Tibial nerve (tissue), 4 donors: Measurements from ENCODE around the gene HLTF. TPM values are rescaled to one million over a fixed set of nuclear protein-coding genes. Genes with fewer than 3 reads are reported as not detected.
"Not testable (repeated sequence)": the region's sequence is repeated elsewhere in the genome, so short reads cannot be mapped to it uniquely, and the experiment has no call there.

Experiments
- DNase-seq, 2 donors: peaks; one replicate each; pipeline ENCODE4 v3.0.0-alpha.2; 2019; ENCODE audit warnings: low spot score in 2 of 2
- H3K27ac ChIP-seq, 4 donors: fragments of 200-600 bp; sonication (generic) in 3 of 4; one replicate each; pipeline ENCODE4 v1.5.1; 2017 to 2019; ENCODE audit warnings: mild to moderate bottlenecking in 1 of 4
- H3K27me3 ChIP-seq, 2 donors: fragments of 200-600 bp; sonication (generic) in 1 of 2; one replicate each; pipeline versions ENCODE4 v1.5.1 to v1.6.0; 2017 to 2019
- H3K36me3 ChIP-seq, 3 donors: fragments of 200-600 bp; sonication (generic); one replicate each; pipeline ENCODE4 v1.5.1; 2018 to 2019
- H3K4me1 ChIP-seq, 4 donors: fragments of 200-600 bp; sonication (generic) in 3 of 4; one replicate each; pipeline ENCODE4 v1.5.1; 2017 to 2019
- H3K4me3 ChIP-seq, 4 donors: fragments of 200-600 bp; sonication (generic) in 3 of 4; one replicate each; pipeline ENCODE4 v1.5.1; 2017 to 2019; ENCODE audit warnings: mild to moderate bottlenecking in 1 of 4, moderate library complexity in 1 of 4
- H3K9me3 ChIP-seq, 4 donors: fragments of 200-600 bp; sonication (generic) in 3 of 4; one replicate each; pipeline ENCODE4 v1.5.1; 2017 to 2019
- EP300 ChIP-seq, 2 donors: sonication (generic); formaldehyde crosslinking; IDR thresholded peaks; one replicate each; pipeline ENCODE4 v1.6.1; 2017; ENCODE audit warnings: antibody characterized with exemption in 2 of 2, mild to moderate bottlenecking in 1 of 2
- POLR2A ChIP-seq, 2 donors: fragments of 450-650 bp; IDR thresholded peaks; one replicate each; pipeline ENCODE4 v1.6.1; 2017; ENCODE audit warnings: antibody characterized with exemption in 2 of 2, mild to moderate bottlenecking in 2 of 2, moderate library complexity in 2 of 2
- WGBS, 2 donors: methylation state at CpG; one replicate each; pipeline ENCODE4 v1.1.5; 2018; 5-methylcytosine and 5-hydroxymethylcytosine counted together
- small RNA-seq: library from RNA; depleted of rRNA; stranded (forward); fragments of <200 nt; gene quantifications from one replicate; pipeline ENCODE3, GENCODE V24; 2016
- total RNA-seq, 4 donors: library from RNA; depleted of rRNA; stranded (reverse); fragments of >200 nt; gene quantifications; one replicate each; pipeline ENCODE4 v1.1.0, GENCODE V29; 2016
- TF ChIP-seq, protein P1 (sequence below), 5 experiments: fragments of 200-600 bp in 3 of 5; fragments of 450-650 bp in 2 of 5; sonication (generic) in 3 of 5; IDR thresholded peaks; one replicate each; pipeline ENCODE4 v1.5.1; 2016 to 2019; ENCODE audit warnings: antibody characterized with exemption in 5 of 5, mild to moderate bottlenecking in 3 of 5, moderate library complexity in 2 of 5

Gene HLTF
- total RNA-seq, 4 donors from 2014 or later: 16.9 to 28.2 (median 25.5) TPM

DNA sequence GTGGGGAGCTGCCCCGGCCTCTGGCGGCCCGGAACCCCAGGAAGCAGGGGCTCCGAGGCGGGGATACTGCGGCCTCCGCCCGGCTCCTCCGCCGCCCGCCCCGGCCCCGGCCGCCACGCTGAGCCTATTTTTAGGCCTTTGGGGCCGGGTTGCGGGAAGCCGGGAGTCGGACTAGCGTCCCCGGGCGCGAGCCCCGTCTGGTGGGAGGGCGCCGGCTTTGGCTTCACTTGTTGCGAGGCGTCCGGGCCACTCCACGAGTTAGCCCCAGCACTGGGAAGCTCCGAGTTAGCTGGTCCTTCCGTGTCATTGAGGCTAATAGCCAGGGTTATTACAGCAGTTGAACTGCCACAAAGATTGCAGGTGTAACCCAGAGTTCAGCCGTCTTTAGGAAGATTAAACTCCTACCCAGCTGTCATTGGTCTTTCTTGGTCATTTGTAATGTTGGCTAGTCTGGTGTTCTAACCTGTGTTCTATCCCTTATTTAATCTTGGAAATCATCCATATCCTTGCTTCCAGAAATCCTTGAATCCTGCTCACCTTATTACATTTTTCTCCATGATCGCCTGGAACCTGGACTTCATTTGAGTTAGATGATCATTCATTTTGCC lies 94.2 kb downstream of the HLTF start:
- WGBS, 2 donors: 4 to 8% methylated on average over 16 to 24 of the region's 34 CpGs
- no peaks in the 10 kb centered on the region for H3K9me3 ChIP-seq
- H3K27me3 ChIP-seq: no peaks in the 10 kb centered on the region
- H3K36me3 ChIP-seq: peaks cover 0 to 32% (median 0%) of the 10 kb centered on the region in 3 donors
- peak in 1 of 2 donors; percentile 16 for DNase-seq
- H3K4me3 ChIP-seq: peak overlapping the region; percentile 85 to 97 (median 88)
- H3K27ac ChIP-seq: peak overlapping the region; percentile 92 to 97 (median 96)
- peaks cover 0 to 24% (median 10%) of the 10 kb centered on the region in 4 donors for H3K4me1 ChIP-seq
- TF ChIP-seq, protein P1, sequence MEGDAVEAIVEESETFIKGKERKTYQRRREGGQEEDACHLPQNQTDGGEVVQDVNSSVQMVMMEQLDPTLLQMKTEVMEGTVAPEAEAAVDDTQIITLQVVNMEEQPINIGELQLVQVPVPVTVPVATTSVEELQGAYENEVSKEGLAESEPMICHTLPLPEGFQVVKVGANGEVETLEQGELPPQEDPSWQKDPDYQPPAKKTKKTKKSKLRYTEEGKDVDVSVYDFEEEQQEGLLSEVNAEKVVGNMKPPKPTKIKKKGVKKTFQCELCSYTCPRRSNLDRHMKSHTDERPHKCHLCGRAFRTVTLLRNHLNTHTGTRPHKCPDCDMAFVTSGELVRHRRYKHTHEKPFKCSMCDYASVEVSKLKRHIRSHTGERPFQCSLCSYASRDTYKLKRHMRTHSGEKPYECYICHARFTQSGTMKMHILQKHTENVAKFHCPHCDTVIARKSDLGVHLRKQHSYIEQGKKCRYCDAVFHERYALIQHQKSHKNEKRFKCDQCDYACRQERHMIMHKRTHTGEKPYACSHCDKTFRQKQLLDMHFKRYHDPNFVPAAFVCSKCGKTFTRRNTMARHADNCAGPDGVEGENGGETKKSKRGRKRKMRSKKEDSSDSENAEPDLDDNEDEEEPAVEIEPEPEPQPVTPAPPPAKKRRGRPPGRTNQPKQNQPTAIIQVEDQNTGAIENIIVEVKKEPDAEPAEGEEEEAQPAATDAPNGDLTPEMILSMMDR (IDR thresholded peaks at IDR 0.05): no peak
- TF ChIP-seq POLR2A (IDR thresholded peaks at IDR 0.05): no peak

DNA sequence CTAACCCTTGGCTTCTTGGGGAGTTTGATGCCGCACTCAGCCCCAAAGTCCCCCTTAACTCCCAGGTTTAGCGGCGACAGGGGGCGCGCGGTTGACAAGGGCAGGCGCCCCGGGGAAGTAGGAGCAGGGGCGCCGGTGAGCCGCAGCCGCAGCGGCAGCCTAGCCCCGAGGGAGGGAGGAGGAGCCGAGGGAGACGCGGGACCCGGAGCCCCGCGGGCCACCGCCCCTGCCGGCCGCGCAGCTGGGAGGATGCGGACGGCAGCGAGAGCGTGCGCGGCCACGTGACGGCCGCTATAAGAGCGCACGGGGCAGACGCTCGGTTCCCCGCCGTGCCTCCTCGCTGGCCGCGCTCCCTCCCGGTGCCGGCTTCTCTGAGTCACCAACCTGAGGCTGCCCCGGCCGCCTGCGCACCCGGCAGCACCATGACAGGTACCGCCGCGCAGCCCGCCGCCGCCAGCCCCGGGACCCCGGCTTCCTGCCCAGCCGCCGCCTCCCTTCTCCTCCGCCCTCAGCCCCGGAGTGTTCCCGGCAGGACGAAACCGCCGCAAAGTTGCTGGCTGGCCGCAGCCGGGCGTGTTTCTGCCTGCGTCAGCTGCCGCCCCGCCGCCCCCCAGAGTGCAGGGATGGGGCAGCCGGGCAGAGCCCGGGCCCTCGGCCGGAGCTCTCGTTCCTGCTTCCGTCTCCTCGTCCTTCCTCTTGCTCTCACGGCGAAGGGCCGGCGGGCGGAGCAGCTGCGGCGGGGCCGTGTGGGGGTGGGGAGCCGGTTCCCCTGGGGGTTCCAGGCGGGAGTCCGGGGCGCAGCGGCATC lies 94.9 kb downstream of the HLTF start, which contains the start of gene GYG1:
Gene GYG1, plus strand, starts transcription at position 322 of the 808 bp plus-strand sequence. Its CDS starts 101 bp downstream, at position 423.
- peaks cover 0 to 24% (median 10%) of the 10 kb centered on the region in 4 donors for H3K4me1 ChIP-seq
- 0 to 1% methylated on average over 30 to 36 of the region's 91 CpGs for WGBS, 2 donors
- TF ChIP-seq EP300 (IDR thresholded peaks at IDR 0.05) (peak in 1 of 2 donors; percentile 88), POLR2A (IDR thresholded peaks at IDR 0.05) (peak; percentile 64 to 84)
- TF ChIP-seq, protein P1 (IDR thresholded peaks at IDR 0.05): peak in 4 of 5 experiments; percentile 21 to 56 (median 42)
- H3K27ac ChIP-seq: peak within 1 kb of the TSS; percentile 92 to 97 (median 96)
- H3K27me3 ChIP-seq: no peaks in the 10 kb centered on the region
- peak; percentile 47 to 52 for DNase-seq
- H3K36me3 ChIP-seq: peaks cover 0 to 25% (median 0%) of the 10 kb centered on the region in 3 donors
- H3K4me3 ChIP-seq: peak within 1 kb of the TSS; percentile 85 to 97 (median 88)
- H3K9me3 ChIP-seq: no peaks in the 10 kb centered on the region

DNA sequence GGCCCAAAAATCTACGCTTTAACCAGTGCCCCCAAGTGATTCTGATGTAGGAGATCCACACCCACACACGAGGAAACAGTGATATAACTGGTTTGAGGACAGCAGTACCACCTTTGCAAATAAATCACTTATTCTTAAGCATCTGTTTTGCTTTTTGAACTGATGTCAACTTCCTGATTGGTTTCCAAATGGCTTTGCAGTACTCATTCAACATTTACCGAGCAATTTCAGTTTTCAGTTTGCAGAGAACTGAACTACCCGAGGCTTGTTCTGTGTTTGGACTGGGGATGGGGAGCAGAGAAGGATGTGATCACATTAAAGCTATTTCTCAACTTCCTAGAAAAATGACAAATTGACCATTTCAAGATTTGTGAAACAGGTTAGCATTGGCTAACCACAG lies 96.1 kb downstream of the HLTF start:
- TF ChIP-seq POLR2A (IDR thresholded peaks at IDR 0.05) (no peak), EP300 (IDR thresholded peaks at IDR 0.05) (no peak)
- TF ChIP-seq, protein P1 (IDR thresholded peaks at IDR 0.05): no peak
- no peaks in the 10 kb centered on the region for H3K27me3 ChIP-seq
- peak overlapping the region in 3 of 4 donors; percentile 95 to 97 (median 96) for H3K27ac ChIP-seq
- DNase-seq: no peak
- H3K36me3 ChIP-seq: peaks cover 0 to 14% (median 0%) of the 10 kb centered on the region in 3 donors
- no peak overlapping the region for H3K4me3 ChIP-seq
- peaks cover 0 to 24% (median 10%) of the 10 kb centered on the region in 4 donors for H3K4me1 ChIP-seq
- 63 to 70% methylated on average over 4 of the region's 4 CpGs for WGBS, 2 donors
- no peaks in the 10 kb centered on the region for H3K9me3 ChIP-seq

GRCh38 chr3:148987551-148987950 lies 98.8 kb downstream of the HLTF start:
- H3K36me3 ChIP-seq, H3K27ac ChIP-seq, H3K27me3 ChIP-seq, DNase-seq, H3K4me3 ChIP-seq, H3K9me3 ChIP-seq: not testable (repeated sequence)
- H3K4me1 ChIP-seq: peaks cover 0 to 14% (median 4%) of the 10 kb centered on the region in 4 donors
- 96 to 97% methylated on average over 29 of the region's 29 CpGs for WGBS, 2 donors

DNA sequence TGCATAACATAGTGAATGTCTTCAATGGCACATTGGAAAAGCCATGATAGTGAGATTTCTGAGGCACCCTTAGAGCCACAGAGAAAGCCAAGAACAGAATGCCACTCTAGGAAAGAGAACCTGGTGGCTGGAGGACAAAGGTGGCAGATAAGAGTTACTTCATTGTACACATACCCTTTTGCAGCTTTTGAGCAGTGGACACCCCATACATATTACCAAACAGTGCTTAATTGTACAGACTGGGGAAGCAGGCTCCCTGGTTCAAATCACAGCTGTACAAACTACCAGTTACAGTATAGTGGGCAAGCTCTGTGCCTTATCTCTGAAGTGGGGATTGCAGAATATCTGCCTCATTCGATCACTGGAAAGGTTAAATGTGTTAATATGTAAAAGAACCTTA lies 105.1 kb downstream of the HLTF start:
- DNase-seq: no peak
- Histone ChIP-seq H3K4me3 (no peak overlapping the region), H3K4me1 (no peaks in the 10 kb centered on the region), H3K9me3 (no peaks in the 10 kb centered on the region), H3K36me3 (no peaks in the 10 kb centered on the region), H3K27ac (no peak overlapping the region), H3K27me3 (no peaks in the 10 kb centered on the region)
- 92 to 100% methylated on average over 1 of the region's 1 CpG for WGBS, 2 donors
- TF ChIP-seq, protein P1 (IDR thresholded peaks at IDR 0.05): no peak
- TF ChIP-seq EP300 (IDR thresholded peaks at IDR 0.05) (no peak), POLR2A (IDR thresholded peaks at IDR 0.05) (no peak)

Small RNA genes lying within 50 kb of the gene (small RNA-seq; reads per million reads assigned to genes)
- not detected for gene RF00019

Other genes with a start within 250 kb of the HLTF start
- gene CPA3, start 221.2 kb downstream of the HLTF start, total RNA-seq: 1 to 10 TPM in 3 of 4 donors, under 1 TPM in 1; 0.60 to 6.9 (median 2.8) TPM
- 10 to 100 TPM; 19.5 to 67.5 (median 26.0) TPM for gene GYG1, start 95.0 kb downstream of the HLTF start, total RNA-seq
- 10 to 100 TPM; 17.8 to 39.5 (median 24.7) TPM for gene HPS3, start 43.1 kb upstream of the HLTF start, total RNA-seq
- gene CP, start 135.3 kb upstream of the HLTF start, total RNA-seq: 10 to 100 TPM; 17.7 to 46.3 (median 19.3) TPM
- gene TM4SF18, start 247.1 kb upstream of the HLTF start, total RNA-seq: 10 to 100 TPM in 1 of 4 donors, 1 to 10 TPM in 3; 1.5 to 12.7 (median 4.6) TPM